Activated CD4-positive, CD25-positive, alpha-beta regulatory T cell treated with anti-CD3 and anti-CD28 coated beads, Interleukin-2, amount 50 U/mL, for 24 hours (primary cell): Measurements from ENCODE around the gene MRPL48.
A peak's percentile ranks its signal among the peaks of the same experiment; 100 is the strongest.
"Not testable (repeated sequence)": the region's sequence is repeated elsewhere in the genome, so short reads cannot be mapped to it uniquely, and the experiment has no call there.

Experiments used
- ATAC-seq, 2 donors: fragments of 150-1000 bp; cut with Tn5 transposase; one replicate each; pipeline ENCODE4 v1.10.0; 2021; ENCODE audit warnings: mild to moderate bottlenecking in 1 of 2, moderate library complexity in 1 of 2

Gene MRPL48

DNA sequence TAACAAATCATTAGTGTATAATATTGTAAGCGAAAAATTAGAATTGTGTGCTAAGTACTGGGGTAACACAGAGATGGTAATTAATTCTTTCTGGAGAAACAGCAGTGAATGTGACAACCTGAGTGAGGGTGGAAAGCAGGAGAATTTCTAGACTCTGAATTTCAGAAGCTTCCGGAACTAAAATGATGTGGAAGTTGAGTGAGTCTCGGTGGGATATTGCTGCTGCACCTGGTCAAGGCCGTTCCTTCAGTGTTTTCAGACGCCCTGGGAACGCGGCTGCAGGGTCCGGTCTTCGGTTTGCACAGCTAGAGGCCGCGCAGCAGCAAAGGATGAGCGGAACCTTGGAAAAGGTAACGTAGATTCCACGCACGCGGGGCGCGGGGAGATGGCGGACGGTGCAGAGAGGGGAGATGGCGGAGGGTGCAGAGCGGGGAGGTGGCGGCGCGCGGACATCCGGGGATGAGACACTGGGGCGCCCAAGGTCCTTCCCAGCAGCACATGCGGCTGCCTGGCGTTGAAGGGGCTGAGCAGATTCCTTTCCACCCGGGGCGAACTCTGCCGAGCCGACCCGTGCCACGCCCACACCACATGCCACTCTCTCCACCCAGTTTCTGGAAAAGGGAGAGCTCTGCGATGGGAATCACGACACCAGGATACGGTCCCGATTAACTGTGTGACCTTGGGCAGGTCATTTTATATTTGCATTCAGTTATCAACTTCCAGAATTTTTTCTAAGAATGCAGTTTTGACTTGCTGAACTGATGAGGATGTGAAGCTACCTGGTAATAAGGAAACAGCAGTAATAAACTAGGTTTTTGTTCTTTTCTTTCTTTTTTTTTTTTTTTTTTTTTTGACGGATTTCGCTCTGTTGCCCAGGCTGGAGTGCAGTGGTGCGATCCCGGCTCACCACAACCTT, at the start of gene MRPL48:
Gene MRPL48 (plus strand): TSS at position 232 of the 916 bp plus-strand sequence. CDS start 98 bp downstream, at position 330.
- ATAC-seq: peak; percentile 100

DNA sequence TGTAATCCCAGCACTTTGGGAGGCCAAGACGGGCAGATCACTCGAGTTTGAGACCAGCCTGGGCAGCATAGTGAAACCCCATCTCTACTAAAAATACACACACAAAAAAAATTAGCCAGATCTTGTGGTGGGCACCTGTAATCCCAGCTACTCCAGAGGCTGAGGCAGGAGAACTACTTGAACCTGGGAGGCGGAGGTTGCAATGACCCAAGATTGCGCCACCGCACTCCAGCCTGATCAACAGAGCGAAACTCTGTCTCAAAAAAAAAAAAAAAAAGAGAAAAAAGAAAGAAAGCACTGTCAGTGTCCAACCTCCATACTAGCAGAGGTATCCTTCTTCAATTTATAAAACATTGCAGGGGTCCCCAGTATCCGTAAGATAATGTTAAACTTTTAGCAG, 44.6 kb upstream of the MRPL48 start:
- no peak for ATAC-seq

DNA sequence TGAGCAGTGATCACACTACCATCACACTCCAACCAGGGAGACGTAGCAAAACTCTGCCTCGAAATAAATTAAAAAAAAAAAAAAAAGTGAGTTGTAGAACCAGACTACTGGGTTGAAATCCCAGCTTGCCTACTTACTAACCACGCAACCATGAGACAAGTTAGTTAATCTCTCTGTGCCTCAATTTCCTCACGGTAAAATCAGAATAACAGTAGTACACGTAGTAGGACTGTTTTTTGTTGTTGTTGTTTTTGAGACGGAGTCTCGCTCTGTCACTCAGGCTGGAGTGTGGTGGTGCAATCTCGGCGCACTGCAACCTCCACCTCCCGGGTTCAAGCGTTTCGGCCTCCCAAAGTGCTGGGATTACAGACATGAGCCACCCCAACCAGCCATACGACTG, 41.0 kb upstream of the MRPL48 start:
- ATAC-seq: no peak

DNA sequence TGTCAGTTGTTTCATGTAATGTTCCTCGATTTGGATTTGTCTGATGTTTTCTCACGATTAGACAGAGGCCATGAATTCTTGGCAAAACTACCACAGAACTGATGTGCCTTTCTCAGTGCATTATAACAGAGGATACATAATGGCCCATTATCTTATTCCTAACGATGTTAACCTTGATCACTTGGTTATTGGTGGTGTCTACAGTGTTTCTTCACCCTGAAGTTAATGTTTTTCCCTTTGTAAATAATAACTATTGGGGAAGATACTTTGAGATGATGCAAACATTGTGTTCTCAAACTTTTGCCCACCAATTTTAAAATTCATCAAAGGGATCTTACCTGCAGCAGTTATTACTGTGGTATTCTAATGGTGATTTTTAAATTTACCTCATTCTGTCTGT, 39.9 kb upstream of the MRPL48 start:
- no peak for ATAC-seq

DNA sequence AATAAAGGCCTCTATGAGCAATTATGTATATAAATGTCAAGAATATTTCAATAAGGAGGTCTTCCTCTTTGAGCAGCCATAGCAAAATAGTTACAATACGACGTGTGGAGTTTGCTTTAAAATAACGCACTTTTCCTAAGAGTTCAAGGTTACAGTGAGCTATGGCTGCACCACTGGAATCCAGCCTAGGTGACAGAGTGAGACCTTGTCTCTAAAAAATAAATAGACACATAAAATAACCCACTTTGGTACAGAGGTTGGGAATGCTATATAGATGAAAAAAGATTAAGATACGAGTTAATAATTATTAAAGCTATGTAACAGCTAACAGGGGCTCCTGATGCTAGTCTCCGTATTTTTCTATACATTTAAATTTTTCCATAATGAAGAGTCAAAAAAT, 39.4 kb upstream of the MRPL48 start:
- ATAC-seq: no peak

DNA sequence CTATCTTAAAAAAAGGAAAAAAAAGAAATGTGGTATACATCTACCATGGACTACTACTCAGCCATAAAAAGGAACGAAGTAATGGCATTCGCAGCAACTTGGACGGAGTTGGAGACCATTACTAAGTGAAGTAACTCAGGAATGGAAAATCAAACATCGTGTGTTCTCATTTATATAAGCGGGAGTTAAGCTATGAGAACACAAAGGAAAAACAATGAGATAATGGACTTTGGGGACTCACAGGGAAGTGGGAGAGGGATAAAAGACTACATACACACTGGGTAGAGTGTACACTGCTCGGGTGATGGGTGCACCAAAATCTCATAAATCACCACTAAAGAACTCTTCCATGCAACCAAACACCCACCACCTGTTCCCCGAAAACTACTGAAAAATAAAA, 38.6 kb upstream of the MRPL48 start:
- ATAC-seq: no peak

DNA sequence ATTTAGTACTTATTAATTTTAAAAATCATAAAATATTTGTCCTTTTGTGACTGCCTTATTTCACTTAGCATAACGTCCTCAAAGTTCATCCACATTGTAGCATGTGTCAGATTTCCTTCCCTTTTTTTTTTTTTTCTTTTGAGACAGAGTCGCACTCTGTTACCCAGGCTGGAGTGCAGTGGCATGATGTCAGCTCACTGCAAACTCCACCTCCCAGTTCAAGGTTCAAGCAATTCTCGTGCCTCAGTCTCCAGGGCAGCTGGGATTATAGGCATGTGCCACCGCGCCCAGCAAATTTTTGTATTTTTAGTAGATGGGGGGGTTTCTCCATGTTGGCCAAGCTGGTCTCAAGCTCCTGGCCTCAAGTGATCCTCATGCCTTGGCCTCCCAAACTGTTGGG, 37.4 kb upstream of the MRPL48 start:
- no peak for ATAC-seq

DNA sequence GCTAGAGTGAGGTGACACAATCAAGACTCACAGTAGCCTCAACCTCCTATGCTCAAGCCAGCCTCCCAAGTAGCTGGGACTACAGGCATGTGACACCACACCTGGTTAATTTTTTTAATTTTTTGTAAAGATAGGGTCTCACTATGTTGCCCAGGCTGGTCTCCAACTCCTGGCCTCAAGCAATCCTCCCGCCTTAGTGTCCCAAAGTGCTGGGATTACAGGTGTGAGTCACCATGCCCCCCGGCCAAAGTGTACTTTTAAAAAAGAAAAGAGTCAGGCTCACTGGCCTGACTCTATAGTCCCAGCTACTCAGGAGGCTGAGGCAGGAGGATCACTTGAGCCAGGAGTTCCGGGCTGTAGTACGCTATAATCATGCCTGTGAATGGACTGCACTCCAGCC, 36.8 kb upstream of the MRPL48 start:
- not testable (repeated sequence) for ATAC-seq

DNA sequence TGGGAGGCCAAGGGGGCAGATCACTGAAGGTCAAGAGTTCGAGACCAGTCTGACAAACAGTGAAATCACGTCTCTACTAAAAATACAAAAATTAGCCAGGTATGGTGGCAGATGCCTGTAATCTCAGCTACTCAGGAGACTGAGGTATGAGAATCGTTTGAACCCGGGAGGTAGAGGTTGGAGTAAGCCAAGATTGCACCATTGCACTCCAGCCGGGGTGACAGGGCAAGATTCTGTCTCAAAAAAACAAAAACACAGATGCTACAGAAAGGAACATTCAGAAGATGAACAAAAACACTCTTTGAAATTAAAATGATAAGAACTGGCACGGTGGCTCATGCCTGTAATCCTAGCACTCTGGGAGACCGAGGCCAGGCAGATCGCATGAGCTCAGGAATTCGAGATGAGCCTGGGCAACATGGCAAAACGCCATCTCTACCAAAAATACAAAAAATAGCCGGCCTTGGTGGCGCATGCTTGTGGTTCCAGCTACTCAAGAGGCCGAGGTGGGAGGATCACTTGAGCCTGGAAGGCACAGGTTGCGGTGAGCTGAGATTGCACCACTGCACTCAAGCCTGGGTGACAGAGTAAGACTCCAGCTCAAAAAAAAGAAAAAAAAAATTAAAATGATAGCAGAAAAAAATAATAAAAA, 35.3 kb upstream of the MRPL48 start:
- ATAC-seq: no peak

DNA sequence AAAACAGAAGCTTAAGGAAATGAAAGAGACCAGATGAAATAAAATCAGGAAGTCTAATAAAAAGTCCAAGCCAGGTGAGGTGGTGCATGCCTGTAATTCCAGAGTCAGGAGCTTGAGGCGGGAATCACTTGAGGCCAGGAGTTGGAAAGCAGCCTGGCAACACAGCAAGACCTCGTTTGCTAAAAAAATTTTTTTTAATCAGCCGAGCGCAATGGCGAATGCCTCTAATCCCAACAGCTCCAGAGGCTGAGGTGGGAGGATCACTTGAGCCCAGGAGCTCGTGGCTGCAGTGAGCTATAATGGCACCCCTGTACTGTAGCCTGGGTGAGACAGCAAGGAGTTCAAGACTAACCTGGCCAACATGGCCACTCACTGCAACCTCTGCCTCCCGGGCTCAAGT, 34.8 kb upstream of the MRPL48 start:
- ATAC-seq: no peak

DNA sequence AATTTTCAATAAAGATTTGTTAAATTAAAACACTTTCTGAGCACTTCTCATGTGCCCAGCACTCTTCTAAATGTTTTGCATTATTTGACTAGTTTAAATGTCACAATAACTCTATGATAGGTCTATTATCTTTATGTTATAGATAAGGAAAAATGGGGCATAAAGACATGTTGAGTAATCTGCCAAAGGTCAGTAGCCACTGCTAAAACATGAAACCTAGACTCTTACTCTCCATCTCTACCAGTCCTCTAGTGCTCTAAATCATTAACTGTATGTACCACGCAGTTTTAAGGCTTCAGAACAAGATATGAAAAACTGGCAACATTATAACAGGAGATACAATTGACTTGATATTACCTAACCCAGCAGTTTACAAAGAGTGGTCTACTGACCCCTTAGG, 33.7 kb upstream of the MRPL48 start:
- no peak for ATAC-seq

DNA sequence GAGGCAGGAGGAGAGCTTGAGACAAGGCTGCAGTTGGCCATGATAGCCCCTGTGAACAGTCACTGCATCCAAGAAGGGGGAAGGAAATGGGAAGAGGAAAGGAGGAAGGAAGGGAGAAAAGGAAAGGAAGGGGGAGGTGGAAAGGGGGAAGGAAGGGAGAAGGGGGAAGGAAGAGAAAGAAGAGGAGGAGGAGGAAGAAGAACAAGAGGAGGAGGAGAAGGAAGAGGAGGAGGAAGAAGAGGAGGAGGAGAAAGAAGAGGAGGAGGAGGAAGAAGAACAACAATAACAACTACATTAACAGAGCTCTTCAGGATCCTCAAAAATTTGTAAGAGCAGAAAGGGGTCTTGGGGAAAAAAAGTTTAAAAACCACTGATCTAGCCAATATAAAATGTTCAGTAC, 32.0 kb upstream of the MRPL48 start:
- ATAC-seq: no peak

DNA sequence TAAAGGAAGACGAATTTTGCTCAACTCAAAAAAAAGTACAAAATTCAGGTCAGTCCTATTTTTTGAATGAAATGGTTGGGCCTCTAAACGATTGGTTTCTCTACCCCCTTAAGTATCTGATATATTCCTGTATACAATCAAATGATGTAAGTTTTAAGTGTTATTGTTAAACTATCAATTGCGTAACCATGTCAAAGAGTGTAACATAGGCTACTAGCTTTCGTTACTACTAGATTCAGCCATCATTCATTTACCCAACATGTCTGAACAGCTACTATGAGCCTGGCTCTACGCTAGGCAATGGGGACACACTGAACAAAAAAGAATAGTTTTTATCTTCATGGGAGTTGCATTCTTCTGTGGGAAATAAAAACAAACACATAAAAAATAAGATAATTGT, 30.1 kb upstream of the MRPL48 start:
- no peak for ATAC-seq

DNA sequence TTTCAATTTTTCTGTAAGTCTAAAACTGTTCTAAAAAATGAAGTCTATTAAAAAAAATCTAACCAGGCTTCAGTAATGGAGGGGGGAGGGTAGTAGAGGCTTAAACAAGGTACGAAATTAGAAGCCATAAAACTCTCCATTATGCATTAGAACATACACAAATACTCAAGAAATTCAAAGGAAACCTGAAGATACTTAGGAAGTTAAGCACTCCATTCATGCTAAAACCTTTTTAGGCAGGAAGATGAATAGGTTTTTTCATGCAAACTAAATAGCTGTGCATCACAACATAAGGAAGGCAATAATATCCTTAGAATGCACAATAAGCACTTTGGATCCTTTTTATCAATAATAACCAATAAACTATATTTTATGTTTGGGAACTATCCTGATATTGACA, 29.2 kb upstream of the MRPL48 start:
- ATAC-seq: no peak

DNA sequence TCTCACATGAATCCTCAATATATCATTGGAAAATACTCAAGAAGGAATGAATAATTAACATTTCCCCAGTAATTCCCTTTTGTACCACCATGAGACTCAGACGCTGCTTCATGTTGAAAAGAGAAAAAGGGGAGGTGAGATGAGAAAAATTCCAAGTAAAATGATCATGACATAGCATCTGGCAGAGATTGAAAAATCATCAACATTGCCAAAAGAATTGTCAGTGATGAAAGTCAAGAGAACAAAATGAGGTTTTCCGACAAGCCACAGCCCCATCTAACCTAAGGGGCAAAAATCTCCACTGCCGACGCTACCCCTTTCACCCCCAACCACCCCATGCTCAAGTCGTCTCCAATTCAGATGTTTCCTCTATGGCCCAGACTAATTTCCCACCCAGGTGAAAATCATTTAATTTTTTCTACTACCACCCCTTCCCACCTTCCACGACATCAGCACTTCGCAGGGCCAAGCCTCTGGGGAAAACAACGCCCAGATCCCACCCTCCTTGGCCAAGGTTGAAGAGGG, 28.0 kb upstream of the MRPL48 start:
- no peak for ATAC-seq

DNA sequence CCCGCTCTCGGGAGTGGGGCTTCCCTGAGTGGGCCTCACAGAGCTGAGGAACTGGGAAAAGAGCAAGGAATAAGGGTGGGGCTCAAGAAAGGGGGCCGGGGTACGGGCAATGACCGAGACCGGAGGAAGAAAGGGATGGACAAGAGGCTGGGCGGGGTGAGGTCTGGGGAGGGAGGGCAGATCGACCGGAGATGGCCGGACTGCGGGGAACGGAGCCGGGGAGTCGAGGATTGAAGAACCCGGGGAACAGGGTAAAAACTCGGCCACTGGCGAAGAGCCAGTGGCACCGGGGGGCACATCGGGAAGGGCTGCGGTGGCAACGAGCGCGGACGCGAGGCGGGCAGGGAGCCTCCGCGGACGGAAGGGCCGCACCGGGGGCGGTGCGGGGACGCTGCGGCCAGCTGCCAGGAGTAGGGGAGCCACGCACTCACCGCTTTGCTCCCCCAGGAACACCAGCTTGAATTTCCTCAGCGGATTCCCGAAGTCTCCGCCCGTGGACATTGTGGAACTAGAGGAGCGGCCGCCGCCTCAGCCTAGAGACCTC, 27.5 kb upstream of the MRPL48 start:
- ATAC-seq: no peak

DNA sequence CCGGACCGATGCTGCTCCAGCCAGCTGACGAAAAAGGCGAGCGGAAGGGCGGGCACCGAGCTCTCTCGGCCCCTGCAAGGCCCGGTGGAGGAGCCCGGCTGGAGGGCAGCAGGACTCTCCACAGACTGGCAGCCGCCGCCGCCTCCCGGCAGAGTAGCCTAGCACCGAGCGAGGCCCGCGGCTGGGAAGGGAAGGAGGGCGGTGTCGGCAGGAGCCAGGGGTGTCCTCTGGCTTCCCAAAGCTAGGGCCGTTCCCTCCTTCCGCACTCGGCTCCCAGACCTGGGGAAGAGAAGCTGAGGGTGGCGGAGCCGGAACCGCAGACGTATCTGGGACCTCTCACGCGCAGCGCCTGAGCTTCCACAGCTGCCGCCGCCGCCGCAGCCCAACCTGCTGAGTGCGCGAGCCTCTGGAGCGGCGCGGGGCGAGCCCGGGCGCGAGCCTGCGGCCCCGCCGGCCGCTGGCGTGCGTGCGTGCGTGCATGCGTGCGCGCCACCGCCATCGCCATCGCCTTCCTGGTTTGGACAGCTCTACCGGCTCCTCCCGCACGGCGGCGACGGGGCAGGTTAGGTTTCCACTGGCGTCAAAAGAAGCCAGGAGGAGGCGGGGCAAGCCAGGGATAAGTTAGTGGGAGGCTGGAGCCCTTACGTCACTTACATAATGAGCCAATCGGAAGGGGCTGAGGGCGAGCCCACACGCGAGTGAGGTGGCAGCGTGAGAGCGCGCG, 26.8 kb upstream of the MRPL48 start, which contains the start of gene RAB6A:
Gene RAB6A (minus strand): TSS at position 396 of the 724 bp plus-strand sequence. CDS start 439 bp downstream, outside the sequence.
- ATAC-seq: peak; percentile 92 to 94

DNA sequence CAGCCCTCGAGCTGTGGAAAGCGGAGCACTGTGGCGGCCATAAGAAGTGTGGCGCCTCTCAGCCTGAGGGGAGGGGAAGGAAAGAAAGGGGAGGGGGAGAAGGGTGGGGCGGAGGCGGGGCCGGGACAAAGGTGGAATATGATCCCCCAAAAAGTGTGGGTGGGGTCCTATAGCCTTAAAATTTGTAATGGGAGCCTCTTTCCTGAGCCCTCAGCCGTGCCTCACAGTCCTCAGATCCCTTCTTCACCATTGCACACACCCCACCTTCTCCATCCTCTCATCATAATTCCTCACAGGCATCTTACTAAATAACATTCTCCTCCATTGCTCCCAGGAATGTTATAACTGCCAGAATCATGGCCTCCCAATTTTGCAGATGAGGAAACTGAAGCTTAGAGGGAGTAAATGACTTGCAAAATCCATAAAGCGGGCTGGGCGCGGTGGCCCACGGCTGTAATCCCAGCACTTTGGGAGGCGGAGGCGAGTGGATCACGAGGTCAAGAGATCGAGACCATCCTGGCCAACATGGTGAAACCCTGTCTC, 26.2 kb upstream of the MRPL48 start:
- peak; percentile 2 to 3 for ATAC-seq

DNA sequence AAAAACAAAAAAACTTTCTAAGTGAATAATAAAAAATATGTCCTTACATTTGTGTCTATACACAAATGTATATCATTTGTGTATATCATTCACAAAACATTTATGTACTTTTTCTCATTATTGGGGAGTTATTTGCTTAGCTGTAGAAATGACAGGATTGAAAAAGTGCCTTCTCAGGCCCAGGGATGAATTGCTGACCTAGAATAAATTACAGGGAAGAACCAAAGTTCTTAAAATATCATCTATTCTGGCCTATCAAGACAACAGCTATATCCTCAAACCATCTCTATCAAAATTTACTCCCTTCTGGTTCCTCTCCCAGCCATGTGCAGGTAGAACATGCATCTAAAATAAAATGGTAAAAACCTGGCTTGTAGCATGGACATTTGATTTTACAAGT, 24.9 kb upstream of the MRPL48 start:
- ATAC-seq: no peak

DNA sequence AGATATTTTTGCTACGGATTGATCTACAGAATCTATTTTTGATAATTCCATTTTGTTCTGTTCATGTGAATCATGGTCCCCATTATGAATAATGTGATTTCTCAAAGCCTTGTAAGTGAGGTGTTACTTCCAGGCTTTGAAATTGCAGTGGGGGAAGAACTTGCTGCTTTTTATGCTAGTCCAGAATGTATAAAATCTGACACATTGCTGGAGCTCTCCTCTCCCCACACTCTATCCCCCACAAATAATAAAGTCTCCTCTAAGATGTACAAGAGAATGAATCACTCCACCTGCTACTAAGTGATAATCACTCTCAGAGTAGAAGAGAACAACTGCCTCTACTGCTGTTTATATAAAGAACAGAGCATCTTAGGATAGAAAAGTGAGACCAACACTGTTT, 20.9 kb upstream of the MRPL48 start:
- ATAC-seq: no peak

DNA sequence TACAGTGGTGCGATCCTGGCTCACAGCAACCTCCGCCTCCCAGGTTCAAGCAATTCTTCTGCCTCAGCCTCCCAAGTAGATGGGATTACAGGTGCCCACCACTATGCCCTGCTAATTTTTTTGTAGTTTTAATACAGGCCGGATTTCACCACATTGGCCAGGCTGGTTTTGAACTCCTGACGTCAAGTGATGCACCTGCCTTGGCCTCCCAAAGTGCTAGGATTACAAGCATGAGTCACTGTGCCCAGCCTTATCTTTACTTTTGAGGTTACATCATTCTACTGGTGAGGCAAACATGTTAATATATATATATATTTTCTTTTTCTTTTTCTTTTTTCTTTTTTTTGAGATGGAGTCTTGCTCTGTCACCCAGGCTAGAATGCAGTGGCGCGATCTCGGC, 16.9 kb upstream of the MRPL48 start:
- not testable (repeated sequence) for ATAC-seq

DNA sequence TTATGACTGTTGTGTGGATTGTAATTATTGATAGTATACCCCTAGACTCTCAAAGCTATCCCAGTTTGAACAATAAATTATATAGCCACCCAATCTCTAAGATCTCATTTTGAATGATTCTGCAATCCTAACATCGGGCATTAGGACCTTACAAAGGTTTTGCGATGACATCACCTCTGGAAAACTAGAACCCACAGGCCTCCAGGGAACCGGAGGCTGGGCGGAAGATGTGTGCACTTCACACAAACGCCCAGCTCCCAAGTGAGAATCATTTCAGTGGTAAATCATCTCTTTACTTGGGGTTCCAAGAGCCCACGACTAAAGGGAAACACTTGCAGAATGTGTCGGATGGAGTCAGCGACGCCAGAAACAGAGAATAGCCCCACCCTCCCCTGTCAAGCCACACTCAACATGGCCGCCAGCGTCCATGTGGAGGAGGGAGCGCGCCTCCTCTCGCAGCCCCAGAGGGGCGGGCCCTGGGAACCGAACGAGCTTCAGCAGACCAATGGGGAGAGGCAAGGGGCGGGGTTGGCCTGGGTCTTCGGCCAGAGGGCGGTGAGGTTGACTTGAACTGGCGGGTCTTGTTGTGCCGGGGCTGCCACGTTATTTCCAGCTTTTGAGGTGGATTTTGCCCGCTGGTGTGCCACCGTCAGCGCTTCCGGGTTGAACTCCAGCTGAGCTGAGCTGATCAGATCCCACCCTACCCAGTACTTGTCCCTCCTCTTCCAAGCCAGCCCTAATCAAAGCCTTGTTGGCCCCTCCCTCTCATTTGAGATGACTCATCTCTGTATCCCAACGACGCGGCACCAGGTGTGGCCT, 8.4 kb upstream of the MRPL48 start:
- peak; percentile 98 to 99 for ATAC-seq
